Measurements from ENCODE around the gene DEAF1.

DNA sequence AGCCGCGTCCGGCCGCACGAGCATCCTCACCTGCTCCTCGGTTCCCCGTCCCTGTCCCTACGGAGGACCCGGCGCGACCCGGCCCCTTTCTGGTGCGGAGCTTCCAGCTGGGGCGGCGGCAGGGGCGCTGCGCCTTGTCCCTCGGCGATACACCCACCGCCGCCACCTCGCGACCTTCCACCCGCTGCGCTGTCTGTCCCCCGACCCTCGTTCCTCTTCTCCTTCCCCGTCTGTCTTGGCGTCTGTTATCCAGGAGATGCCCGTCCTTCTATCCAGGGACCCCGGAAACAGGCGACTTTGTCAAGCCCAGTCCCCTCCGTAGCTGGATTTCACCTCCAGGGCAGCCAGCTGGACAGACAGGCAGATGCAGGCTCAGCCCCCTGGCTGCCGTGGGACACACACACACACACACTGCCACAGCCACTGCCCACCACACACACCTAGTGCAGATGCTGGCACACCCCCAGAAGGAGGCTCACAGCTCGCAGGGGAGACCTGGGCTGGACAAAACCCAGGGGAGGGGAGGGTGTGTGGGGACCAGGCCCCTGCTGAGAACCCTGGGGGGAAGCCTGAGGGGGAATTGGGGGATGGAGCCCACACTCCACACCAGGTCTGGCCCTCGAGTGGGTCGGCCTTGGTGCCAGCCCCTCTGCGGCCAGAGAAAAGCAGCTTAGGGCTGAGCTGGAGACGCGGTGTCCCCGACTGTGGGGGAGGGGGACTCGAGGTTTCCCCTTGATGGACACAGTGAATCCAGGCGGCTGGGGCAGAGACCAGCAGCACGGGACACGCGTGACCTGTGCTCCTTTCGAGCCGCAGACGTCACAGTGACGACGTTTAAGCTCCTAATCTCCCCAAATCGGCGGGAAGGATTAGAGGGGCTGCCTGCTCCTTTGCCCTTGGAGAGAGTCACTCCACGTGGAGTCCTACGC lies 57.2 kb downstream of the DEAF1 start:
- TF ChIP-seq CTCF (optimal IDR thresholded peaks at IDR 0.05 in 1 of 3, IDR thresholded peaks at IDR 0.05 in 1 of 3, conservative IDR thresholded peaks at IDR 0.05 in 1 of 3; ENCODE audit: extremely low read depth in 1 of 3, insufficient read depth in 2 of 3, low read length in 3 of 3) (no peak), EZH2 (IDR thresholded peaks at IDR 0.05; ENCODE audit: low read length) (no peak)

Data from keratinocyte (primary cell).